GM20000 (cell line): Measurements from ENCODE around the gene TRMT11.

Experiments
- DNase-seq: peaks from one replicate; pipeline ENCODE4 v3.0.0; 2012; ENCODE audit warnings: low spot score
- CTCF ChIP-seq: IDR thresholded peaks from 2 replicates; pipeline ENCODE4 v1.5.1; 2012; ENCODE audit warnings: mild to moderate bottlenecking, control low read depth; ENCODE audit errors: extremely low read depth, missing control alignments

Gene TRMT11

GRCh38 chr6:126075335-126076071 lies 89.2 kb downstream of the TRMT11 start:
- TF ChIP-seq CTCF: no peak
- DNase-seq: no peak

GRCh38 chr6:126076992-126077664 lies 90.8 kb downstream of the TRMT11 start:
- no peak for DNase-seq
- TF ChIP-seq CTCF: no peak

- DNase-seq: no peak
- TF ChIP-seq CTCF: no peak
These were observed 91.8 kb downstream of the TRMT11 start for GRCh38 chr6:126077810-126078776.

GRCh38 chr6:126083875-126084274 lies 97.5 kb downstream of the TRMT11 start:
- no peak for DNase-seq
- no peak for TF ChIP-seq CTCF

- no peak for DNase-seq
- TF ChIP-seq CTCF: no peak
These were observed 100.2 kb downstream of the TRMT11 start for GRCh38 chr6:126086560-126086959.
